SHP77 (cell line): ENCODE data around the gene MAD2L2.

Experiments
- DNase-seq, 2 experiments: peaks; one replicate each; lab custom pipeline; 2025; lab: John Stamatoyannopoulos, UW

The MAD2L2 gene

GRCh38 chr1:11704691-11705475, 23.9 kb upstream of the MAD2L2 start:
- DNase-seq, result no peak

- DNase-seq, result no peak
These were observed 23.2 kb upstream of the MAD2L2 start for GRCh38 chr1:11704194-11704529.

- no peak for DNase-seq
These were observed 22.6 kb upstream of the MAD2L2 start for GRCh38 chr1:11703357-11704193.

- DNase-seq, result no peak
These were observed 21.2 kb upstream of the MAD2L2 start for GRCh38 chr1:11701981-11702803.

- no peak for DNase-seq
These were observed 20.6 kb upstream of the MAD2L2 start for GRCh38 chr1:11701551-11701961.

- no peak for DNase-seq
These were observed 19.9 kb upstream of the MAD2L2 start for GRCh38 chr1:11700601-11701467.

- DNase-seq, result no peak
These were observed 16.9 kb upstream of the MAD2L2 start for GRCh38 chr1:11697893-11698210.

- DNase-seq, result no peak
These were observed 16.4 kb upstream of the MAD2L2 start for GRCh38 chr1:11697188-11697892.

- no peak for DNase-seq
These were observed 14.9 kb upstream of the MAD2L2 start for GRCh38 chr1:11695861-11696260.

- no peak for DNase-seq
These were observed 13.0 kb upstream of the MAD2L2 start for GRCh38 chr1:11693917-11694316.

- DNase-seq, result no peak
These were observed 12.2 kb upstream of the MAD2L2 start for GRCh38 chr1:11693024-11693590.

GRCh38 chr1:11691928-11692711, 11.2 kb upstream of the MAD2L2 start:
- no peak for DNase-seq

GRCh38 chr1:11691302-11691914, 10.5 kb upstream of the MAD2L2 start, which contains the start of gene DRAXIN:
TSS of gene DRAXIN (plus strand) at chr1:11691710. CDS start at chr1:11706259, 14,549 bp downstream.
- no peak for DNase-seq

GRCh38 chr1:11690397-11691301, 9.7 kb upstream of the MAD2L2 start:
- no peak for DNase-seq

- no peak for DNase-seq
These were observed 7.6 kb upstream of the MAD2L2 start for GRCh38 chr1:11688506-11688905.

GRCh38 chr1:11685210-11685752, 4.3 kb upstream of the MAD2L2 start:
- DNase-seq, result no peak

- no peak for DNase-seq
These were observed 3.1 kb upstream of the MAD2L2 start for GRCh38 chr1:11684070-11684469.

GRCh38 chr1:11682799-11683198, 1.9 kb upstream of the MAD2L2 start:
- no peak for DNase-seq
